CD4-positive, alpha-beta T cell treated with Interferon gamma for 1 hour (primary cell): ENCODE results near the gene GRN.
"Not testable (repeated sequence)": the region's sequence is repeated elsewhere in the genome, so short reads cannot be mapped to it uniquely, and the experiment has no call there.

ENCODE experiments used
- DNase-seq: peaks from one replicate; pipeline ENCODE4 v3.0.0-alpha.2; 2020

Gene GRN

DNA sequence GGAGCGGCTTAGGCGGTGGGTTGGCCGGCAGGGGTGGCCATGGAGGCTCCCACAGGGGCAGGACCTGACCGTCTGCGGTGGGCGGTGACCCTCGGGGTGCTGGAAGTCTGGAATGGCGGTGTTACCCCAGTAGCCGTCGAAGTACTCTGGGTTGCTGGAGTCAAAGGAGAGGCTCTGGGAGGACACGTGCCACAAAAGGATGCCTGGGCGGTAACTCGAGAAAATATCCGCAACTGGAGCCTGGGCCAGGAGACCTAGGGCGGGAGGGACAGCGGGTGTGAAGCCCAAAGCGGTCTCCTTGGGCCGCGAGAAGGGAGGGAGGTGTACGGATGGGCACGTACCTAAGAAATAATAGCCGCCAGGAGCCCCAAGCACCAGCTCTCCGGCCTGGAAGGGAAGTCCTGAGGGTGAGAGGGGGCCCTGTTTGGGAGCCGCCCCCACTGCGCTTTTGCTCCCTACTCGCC is 39.8 kb downstream of the GRN start:
- no peak for DNase-seq

DNA sequence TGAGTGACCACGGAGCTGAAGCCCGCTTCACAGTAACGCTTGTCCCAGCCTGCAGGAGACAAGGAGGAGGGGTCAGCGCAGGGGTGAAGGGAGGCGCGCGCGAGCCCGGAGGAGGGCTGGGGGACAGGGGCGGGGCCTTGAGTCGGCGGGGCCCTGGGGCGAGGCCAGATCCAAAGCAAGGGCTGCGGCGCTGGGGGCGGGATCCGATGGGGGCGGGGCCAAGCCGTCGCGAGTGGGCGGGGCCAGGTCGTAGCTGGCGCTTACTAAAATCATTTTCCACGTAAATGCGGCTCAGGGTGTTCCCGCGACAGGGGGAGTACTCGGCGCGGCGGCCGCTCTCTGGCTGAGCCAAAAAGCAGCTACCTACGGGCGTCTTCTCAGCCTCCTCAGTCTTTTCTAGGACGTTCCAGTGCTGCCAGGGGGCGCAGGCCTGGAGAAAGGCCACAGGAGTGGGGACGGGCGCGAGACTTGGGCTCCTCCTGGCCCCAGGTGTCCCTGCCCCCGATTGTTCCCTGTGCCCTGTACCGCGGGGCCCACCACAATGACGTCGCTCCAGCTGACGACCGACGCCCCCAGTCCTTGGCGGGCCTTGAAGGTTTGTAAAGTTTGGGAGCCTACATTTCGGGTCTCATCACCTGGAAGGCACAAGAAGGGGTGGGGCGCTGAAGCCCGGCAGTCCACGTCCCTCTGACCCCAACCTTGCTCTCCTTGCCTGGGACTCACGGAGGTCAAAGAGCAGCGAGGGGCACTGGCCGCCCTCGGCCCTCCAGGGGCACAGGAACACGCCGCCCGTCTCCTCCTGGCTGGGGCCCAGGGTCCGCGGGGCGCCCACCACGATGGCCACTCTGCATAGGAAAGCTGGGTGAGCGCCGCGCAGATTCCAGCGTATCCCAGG is 40.4 kb downstream of the GRN start:
- DNase-seq, result peak; percentile 83

DNA sequence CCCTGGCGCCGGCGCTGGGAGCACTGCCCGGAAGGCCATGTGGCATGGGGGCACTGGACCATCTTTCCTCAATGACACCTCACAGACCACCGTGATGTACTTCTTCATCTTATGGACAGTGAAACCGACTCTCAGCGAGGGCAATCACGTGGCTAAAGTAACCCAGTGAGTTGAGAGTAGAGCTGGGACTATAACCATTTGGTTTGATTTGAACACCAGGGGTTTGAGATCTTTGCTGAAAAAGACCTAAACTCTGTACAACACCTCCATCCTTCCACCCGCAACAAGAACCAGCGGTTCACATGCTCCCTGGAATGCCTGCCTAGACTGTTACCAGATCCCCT is 41.1 kb downstream of the GRN start:
- DNase-seq, result no peak

GRCh38 chr17:44387804-44388203 is 42.7 kb downstream of the GRN start:
- no peak for DNase-seq

GRCh38 chr17:44389281-44389680 is 44.2 kb downstream of the GRN start, which contains the start of gene ITGA2B:
TSS of gene ITGA2B (minus strand) at chr17:44389649. CDS start at chr17:44389473, 176 bp downstream.
- no peak for DNase-seq

GRCh38 chr17:44389723-44390202 is 44.7 kb downstream of the GRN start:
- peak; percentile 3 for DNase-seq

GRCh38 chr17:44390250-44390870 is 45.3 kb downstream of the GRN start:
- no peak for DNase-seq

- DNase-seq, result not testable (repeated sequence)
These were observed 49.0 kb downstream of the GRN start for GRCh38 chr17:44394112-44394511.

DNA sequence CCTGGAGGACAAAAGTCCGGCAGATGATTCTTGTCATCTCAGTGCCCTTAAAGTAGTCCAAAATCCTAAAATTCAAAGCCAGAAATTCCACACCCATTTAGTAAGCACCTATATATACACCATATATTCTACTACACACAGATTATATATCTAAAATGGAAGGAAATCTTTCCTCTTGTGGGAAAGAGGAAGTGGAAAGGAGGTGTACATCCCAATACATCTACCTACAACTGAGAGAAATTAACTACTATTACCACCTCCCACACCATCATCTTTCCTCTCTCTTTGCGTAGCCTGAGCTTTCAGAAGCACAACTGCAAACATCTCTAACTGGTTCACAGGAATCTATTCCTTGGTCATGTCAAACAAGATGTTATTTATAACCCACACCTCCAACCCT is 49.7 kb downstream of the GRN start:
- DNase-seq, result no peak

DNA sequence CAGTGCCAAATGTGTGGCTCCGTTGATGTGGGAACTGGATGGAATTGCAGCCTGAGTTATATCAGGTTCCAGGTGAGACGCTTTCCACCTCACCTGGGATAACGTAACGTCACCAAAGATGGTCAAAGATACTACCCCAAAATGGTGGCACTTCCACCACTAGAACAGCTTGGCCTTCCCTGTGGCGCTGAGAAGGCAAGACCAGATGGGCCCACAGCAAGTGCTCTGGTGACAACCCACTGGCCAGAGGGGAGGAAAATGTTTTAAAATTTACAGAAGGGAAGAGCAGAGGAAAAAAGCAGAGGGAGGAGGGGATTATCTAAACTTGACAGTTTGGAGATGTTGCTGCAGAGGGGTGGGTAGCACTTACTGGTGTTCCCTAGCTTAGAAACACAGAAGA is 51.8 kb downstream of the GRN start:
- DNase-seq, result no peak

DNA sequence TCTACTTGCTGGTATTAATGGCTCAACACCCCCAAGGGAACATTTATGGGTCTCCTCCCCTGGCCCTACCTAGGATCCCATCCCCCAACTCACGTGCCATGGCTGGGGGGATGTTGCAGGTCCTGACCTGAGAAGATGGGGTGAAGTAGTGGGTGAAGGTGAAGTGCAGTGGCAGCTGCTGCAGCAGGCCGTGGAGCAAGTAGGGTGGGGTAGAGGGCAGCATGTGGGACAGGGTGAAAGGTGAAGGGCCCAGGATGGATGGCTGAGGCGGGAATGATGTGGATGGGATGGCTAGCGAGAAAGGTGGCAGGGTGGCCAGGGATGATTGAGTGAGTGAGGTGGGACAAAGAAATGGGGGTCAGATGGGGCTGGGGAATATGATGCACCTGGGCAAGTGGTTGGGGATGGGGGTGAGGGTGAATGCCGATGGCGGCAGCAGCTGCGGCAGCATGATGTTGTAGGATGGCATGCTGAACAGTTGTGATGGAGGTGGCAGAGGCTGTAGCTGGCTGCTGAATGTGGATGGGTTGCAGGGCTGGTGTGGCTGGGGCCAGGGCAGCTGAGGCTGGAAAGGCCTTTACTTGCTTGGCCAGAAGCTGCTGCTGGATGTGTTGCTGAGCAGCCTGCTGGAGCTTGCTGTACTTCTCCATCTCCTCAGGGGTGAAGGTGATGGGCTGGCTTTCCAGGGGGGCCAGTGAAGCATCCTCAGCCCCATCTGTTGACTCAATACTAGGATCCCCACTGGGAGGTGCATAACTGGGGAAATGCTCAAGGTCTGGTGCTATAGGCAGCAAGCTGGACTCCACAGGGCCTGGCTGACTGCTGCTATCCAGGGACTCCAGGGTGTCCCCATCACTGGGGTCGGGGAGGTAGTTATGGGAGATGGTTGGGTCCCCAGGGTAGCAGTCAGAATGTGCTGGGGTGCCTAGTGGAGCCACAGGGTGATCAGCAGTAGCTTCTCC is 52.7 kb downstream of the GRN start:
- DNase-seq, result no peak

DNA sequence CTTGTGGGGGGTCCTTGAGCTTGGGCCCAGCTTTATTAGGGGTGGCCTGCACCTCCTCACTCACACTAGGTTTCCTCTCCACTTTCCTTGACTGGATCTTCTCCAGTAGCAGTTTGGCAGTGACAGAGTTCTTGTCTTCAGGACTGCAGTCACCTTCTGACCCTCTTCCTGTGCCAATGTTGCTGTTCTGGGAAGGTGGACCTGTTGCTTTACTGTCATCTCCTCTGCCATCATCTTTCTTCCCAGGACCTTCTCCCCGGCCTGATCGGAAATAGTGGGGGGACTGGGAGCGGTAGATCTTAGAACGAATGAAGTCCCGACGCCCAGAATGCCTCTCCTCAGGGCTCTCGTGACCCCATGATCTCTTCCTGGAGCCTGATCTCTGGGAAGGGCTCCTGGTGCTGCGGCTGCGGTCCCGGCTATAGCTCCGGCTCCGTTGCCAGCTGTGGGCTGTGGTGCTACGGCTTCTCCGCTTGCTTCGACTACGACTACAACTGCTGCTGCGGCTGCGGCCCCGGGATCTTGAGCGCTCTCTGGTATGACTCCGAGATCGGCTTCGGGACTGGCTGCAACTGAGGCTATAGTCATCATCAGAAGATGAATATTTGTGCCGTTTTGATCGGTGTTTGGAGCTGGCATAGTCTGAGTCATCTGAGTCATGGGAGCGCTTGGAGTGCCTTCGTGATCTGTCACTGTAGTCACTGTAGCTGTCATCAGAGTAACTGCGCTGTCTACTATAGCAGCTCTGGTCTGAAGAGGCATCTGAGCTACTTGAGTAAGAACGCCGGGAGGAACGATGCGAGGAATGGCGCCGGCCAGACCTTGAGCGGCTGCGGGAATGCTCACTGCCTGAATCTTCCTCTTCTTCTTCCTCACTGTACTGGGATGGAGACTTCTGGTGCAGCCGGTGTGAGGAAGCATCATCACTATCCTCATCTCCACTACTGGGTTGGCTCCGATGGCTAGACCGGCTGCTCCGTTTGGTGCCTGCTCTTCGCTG is 53.9 kb downstream of the GRN start:
- no peak for DNase-seq

GRCh38 chr17:44400226-44400847 is 55.2 kb downstream of the GRN start:
- DNase-seq, result no peak
